Tibial nerve (tissue), 4 donors: ENCODE results near the gene RNF43. TPM values are rescaled to one million over a fixed set of nuclear protein-coding genes. Genes with fewer than 3 reads are reported as not detected.

ENCODE experiments used
- DNase-seq, 2 donors: peaks; one replicate each; pipeline ENCODE4 v3.0.0-alpha.2; 2019; ENCODE audit warnings: low spot score in 2 of 2
- H3K27ac ChIP-seq, 4 donors: fragments of 200-600 bp; sonication (generic) in 3 of 4; one replicate each; pipeline ENCODE4 v1.5.1; 2017 to 2019; ENCODE audit warnings: mild to moderate bottlenecking in 1 of 4
- H3K27me3 ChIP-seq, 2 donors: fragments of 200-600 bp; sonication (generic) in 1 of 2; one replicate each; pipeline versions ENCODE4 v1.5.1 to v1.6.0; 2017 to 2019
- H3K36me3 ChIP-seq, 3 donors: fragments of 200-600 bp; sonication (generic); one replicate each; pipeline ENCODE4 v1.5.1; 2018 to 2019
- H3K4me1 ChIP-seq, 4 donors: fragments of 200-600 bp; sonication (generic) in 3 of 4; one replicate each; pipeline ENCODE4 v1.5.1; 2017 to 2019
- H3K4me3 ChIP-seq, 4 donors: fragments of 200-600 bp; sonication (generic) in 3 of 4; one replicate each; pipeline ENCODE4 v1.5.1; 2017 to 2019; ENCODE audit warnings: mild to moderate bottlenecking in 1 of 4, moderate library complexity in 1 of 4
- H3K9me3 ChIP-seq, 4 donors: fragments of 200-600 bp; sonication (generic) in 3 of 4; one replicate each; pipeline ENCODE4 v1.5.1; 2017 to 2019
- EP300 ChIP-seq, 2 donors: sonication (generic); formaldehyde crosslinking; IDR thresholded peaks; one replicate each; pipeline ENCODE4 v1.6.1; 2017; ENCODE audit warnings: antibody characterized with exemption in 2 of 2, mild to moderate bottlenecking in 1 of 2
- POLR2A ChIP-seq, 2 donors: fragments of 450-650 bp; IDR thresholded peaks; one replicate each; pipeline ENCODE4 v1.6.1; 2017; ENCODE audit warnings: antibody characterized with exemption in 2 of 2, mild to moderate bottlenecking in 2 of 2, moderate library complexity in 2 of 2
- WGBS, 2 donors: methylation state at CpG; one replicate each; pipeline ENCODE4 v1.1.5; 2018; 5-methylcytosine and 5-hydroxymethylcytosine counted together
- total RNA-seq, 4 donors: library from RNA; depleted of rRNA; stranded (reverse); fragments of >200 nt; gene quantifications; one replicate each; pipeline ENCODE4 v1.1.0, GENCODE V29; 2016
- TF ChIP-seq, protein P1 (sequence below), 5 experiments: fragments of 200-600 bp in 3 of 5; fragments of 450-650 bp in 2 of 5; sonication (generic) in 3 of 5; IDR thresholded peaks; one replicate each; pipeline ENCODE4 v1.5.1; 2016 to 2019; ENCODE audit warnings: antibody characterized with exemption in 5 of 5, mild to moderate bottlenecking in 3 of 5, moderate library complexity in 2 of 5

RNF43 gene
- total RNA-seq, 4 donors from 2014 or later, result under 0.01 to 0.66 (median 0.50) TPM

DNA sequence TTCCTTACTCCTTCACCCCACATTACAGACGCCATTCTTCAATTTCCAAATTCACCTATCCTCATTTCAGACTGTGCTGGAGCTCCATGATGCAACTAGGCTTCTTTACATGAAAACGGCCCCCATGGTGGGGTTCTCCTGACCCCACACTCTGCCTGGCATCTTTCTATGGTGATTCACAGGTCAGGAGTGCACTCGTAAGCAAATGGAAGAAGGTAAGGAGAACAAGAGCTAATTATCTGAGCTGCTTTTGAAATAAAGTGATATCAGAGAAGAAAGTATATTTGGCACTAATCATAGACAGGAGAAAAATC lies 37.9 kb downstream of the RNF43 start:
- TF ChIP-seq POLR2A (IDR thresholded peaks at IDR 0.05) (no peak), EP300 (IDR thresholded peaks at IDR 0.05) (no peak)
- TF ChIP-seq, protein P1, sequence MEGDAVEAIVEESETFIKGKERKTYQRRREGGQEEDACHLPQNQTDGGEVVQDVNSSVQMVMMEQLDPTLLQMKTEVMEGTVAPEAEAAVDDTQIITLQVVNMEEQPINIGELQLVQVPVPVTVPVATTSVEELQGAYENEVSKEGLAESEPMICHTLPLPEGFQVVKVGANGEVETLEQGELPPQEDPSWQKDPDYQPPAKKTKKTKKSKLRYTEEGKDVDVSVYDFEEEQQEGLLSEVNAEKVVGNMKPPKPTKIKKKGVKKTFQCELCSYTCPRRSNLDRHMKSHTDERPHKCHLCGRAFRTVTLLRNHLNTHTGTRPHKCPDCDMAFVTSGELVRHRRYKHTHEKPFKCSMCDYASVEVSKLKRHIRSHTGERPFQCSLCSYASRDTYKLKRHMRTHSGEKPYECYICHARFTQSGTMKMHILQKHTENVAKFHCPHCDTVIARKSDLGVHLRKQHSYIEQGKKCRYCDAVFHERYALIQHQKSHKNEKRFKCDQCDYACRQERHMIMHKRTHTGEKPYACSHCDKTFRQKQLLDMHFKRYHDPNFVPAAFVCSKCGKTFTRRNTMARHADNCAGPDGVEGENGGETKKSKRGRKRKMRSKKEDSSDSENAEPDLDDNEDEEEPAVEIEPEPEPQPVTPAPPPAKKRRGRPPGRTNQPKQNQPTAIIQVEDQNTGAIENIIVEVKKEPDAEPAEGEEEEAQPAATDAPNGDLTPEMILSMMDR (IDR thresholded peaks at IDR 0.05), result no peak
- DNase-seq, result no peak
- H3K36me3 ChIP-seq, result no peaks in the 10 kb centered on the region
- no peak overlapping the region for H3K4me3 ChIP-seq
- 72 to 74% methylated on average over 3 of the region's 3 CpGs for WGBS, 2 donors
- H3K9me3 ChIP-seq, result no peaks in the 10 kb centered on the region
- no peaks in the 10 kb centered on the region for H3K27me3 ChIP-seq
- no peaks in the 10 kb centered on the region for H3K4me1 ChIP-seq
- no peak overlapping the region for H3K27ac ChIP-seq

DNA sequence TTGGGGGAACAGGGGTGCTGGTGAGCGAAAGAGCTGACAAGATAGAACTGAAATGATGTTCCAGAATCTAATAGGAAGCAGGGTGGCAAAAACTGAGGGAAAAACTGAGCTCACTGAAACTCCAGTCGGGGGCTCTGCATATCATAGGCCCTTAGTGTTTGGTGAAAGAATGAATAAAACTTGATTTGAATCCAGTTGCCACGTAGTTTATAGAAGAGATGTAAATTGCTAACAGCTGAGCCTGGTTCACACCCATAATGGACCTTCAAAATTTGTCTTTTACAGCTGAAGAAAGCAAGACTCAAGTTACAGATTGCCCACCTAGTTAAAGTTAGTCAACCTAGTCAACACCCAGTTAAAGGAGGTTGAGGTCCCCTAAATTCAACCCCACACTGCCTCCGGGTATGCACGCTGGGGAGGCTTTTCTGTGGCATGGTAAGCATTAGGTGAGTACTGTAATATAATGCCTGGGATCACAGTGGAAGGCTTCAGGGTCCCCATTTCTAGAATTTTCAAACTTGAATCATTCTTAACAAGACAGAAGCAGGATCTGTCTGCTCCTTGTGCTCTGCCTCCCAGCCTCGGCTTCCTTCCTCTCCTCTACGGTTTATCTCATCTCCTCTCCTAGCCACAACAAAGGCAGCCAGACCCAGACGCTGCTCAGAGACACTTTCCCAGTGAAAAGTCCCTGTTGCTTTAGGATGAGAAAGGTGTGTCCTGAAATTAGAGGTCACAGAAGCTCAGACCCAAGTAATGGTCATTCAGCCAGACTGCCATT lies 38.4 kb downstream of the RNF43 start:
- Histone ChIP-seq H3K27me3 (no peaks in the 10 kb centered on the region), H3K4me3 (no peak overlapping the region), H3K36me3 (no peaks in the 10 kb centered on the region), H3K9me3 (no peaks in the 10 kb centered on the region), H3K4me1 (no peaks in the 10 kb centered on the region), H3K27ac (no peak overlapping the region)
- TF ChIP-seq POLR2A (IDR thresholded peaks at IDR 0.05) (no peak), EP300 (IDR thresholded peaks at IDR 0.05) (no peak)
- TF ChIP-seq, protein P1 (IDR thresholded peaks at IDR 0.05), result no peak
- 60 to 64% methylated on average over 8 of the region's 8 CpGs for WGBS, 2 donors
- DNase-seq, result no peak

DNA sequence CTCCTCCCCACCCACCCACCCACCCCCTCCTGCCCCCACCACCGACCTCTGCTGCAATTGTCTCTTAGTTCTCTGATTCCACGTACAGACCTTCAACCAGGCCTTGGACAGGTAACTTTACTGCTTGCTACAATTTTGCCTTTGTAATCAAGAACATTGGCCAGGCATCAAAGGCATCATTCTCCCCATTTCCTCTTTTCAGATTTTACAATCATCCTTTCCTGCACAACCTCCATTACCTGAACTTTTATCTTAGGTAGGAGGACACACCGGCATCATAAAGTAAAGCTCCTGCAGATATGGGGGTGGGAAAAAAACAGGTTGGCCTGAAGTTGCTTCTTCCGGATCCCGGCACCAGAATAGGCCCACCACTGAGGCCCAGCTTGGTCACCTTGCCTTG lies 39.7 kb downstream of the RNF43 start:
- 77 to 78% methylated on average over 5 of the region's 5 CpGs for WGBS, 2 donors
- H3K9me3 ChIP-seq, result no peaks in the 10 kb centered on the region
- H3K4me1 ChIP-seq, result no peaks in the 10 kb centered on the region
- no peak overlapping the region for H3K4me3 ChIP-seq
- H3K27ac ChIP-seq, result no peak overlapping the region
- no peak for DNase-seq
- H3K36me3 ChIP-seq, result no peaks in the 10 kb centered on the region
- no peaks in the 10 kb centered on the region for H3K27me3 ChIP-seq
- TF ChIP-seq, protein P1 (IDR thresholded peaks at IDR 0.05), result no peak
- TF ChIP-seq POLR2A (IDR thresholded peaks at IDR 0.05), result no peak
- TF ChIP-seq EP300 (IDR thresholded peaks at IDR 0.05), result no peak

DNA sequence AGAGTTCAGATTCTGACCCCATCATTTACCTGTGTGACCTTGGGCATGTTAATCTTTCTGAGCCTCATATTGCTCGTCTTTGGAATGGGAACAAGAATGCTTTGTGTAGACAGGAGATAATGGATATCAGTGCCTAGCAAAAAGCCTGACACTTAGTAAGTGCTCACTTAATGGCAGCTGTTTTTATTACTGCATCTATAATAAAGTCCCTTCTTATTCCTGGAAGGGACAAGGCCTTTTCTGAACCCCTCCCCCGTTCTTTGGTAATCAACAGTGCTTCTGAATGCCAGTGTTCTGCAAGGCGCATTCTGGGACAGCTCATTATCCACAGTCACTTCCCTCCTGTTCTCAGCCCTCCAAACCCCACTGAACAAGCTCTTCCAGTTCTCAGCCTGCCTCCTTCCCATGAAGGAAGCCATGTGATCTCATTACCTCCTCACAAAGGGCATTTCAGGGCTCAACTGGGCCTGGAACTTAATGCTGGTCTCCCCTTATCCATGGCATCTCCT lies 40.2 kb downstream of the RNF43 start:
- TF ChIP-seq EP300 (IDR thresholded peaks at IDR 0.05), result no peak
- no peak for TF ChIP-seq POLR2A (IDR thresholded peaks at IDR 0.05)
- TF ChIP-seq, protein P1 (IDR thresholded peaks at IDR 0.05), result no peak
- 59 to 63% methylated on average over 3 of the region's 3 CpGs for WGBS, 2 donors

DNA sequence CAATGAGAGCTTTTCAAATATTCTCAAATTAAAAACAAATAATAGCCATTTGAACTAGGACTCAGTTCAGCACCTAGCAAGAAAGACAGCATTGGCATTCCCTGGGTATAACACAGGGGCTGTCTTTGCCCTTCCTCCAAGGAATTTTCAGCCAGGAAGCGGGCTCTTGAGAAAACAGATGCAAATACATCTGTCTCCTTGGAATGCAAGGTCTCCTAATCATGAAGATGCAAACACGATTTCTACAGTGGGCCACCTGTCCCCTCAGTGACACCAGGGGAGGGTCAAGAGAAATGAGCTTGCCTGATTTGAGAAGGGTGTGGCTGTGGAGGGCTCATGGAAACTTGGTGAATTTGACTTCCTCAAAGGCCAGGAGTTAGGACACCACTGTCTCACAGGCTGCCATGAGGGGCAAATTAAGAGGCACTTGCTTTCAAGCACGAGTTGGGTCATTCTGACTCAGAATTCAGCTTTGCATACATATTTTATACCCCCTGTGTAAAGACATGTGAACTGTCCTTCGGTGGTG lies 40.8 kb downstream of the RNF43 start:
- Histone ChIP-seq H3K9me3 (no peaks in the 10 kb centered on the region), H3K4me1 (no peaks in the 10 kb centered on the region), H3K4me3 (no peak overlapping the region), H3K27me3 (no peaks in the 10 kb centered on the region), H3K27ac (no peak overlapping the region), H3K36me3 (no peaks in the 10 kb centered on the region)
- TF ChIP-seq POLR2A (IDR thresholded peaks at IDR 0.05), result no peak
- TF ChIP-seq, protein P1 (IDR thresholded peaks at IDR 0.05), result no peak
- TF ChIP-seq EP300 (IDR thresholded peaks at IDR 0.05), result no peak
- no peak for DNase-seq
- WGBS, 2 donors, result 60 to 62% methylated on average over 4 of the region's 4 CpGs

More for the DNA sequence above, 40.2 kb downstream of the RNF43 start:
- DNase-seq, result no peak
- Histone ChIP-seq H3K4me3 (no peak overlapping the region), H3K27me3 (no peaks in the 10 kb centered on the region), H3K36me3 (no peaks in the 10 kb centered on the region), H3K9me3 (no peaks in the 10 kb centered on the region), H3K27ac (no peak overlapping the region), H3K4me1 (no peaks in the 10 kb centered on the region)
